ENCODE data around the gene ZP1.

Gene ZP1

DNA sequence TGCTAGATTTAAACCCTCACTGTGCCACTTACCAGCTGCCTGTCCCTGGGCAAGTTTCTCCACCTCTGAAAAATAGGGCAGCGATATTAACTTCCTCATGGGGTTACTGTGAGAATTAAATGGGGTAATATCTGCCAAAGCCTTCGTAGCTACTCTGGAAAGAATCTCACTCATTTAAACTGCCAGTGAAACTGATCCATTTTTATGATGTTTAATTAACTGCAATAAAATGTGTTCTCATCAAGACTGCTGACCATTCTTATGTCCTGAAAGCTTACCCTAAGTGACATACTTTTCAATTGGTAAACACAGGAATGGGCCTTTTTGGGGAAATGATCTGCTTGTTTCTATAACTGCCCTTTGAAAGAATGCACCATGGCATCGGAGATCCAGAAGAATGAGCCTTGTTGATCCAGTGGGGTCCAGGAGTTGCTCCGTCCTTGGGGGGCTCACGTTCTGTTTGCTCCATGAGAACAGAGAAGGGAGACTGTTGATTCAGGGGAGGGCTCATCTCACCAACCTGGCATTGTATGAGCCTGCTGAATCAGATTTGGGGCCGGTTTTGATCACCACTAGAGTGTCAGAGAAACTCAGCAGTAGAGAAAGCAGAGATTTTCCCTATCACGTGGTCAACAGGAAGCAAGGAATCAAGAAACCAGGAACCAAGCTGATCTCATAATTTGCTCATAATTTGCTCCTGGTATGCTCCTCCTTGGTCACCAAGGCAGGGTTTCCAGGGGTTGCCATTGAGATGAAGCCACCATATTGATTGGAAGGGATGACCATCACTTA, 32.4 kb upstream of the ZP1 start:
- peaks cover 3% of the 10 kb centered on the region for H3K4me1 ChIP-seq (ENCODE audit: control insufficient read depth, insufficient read depth, low read length, poor library complexity, severe bottlenecking)
- H3K36me3 ChIP-seq (ENCODE audit: control insufficient read depth, insufficient read depth, low read length), result no peaks in the 10 kb centered on the region
- H3K27ac ChIP-seq (ENCODE audit: low read depth, low read length, severe bottlenecking), result no peak overlapping the region
- WGBS, 2 experiments (ENCODE audit: insufficient coverage in 2 of 2), result 69 to 70% methylated on average over 5 to 7 of the region's 7 CpGs
- no peaks in the 10 kb centered on the region for H3K9me3 ChIP-seq (ENCODE audit: control insufficient read depth, low read length)
- H3K4me3 ChIP-seq (ENCODE audit: extremely low read depth, insufficient read depth, low read length, poor library complexity, severe bottlenecking), result no peak overlapping the region

DNA sequence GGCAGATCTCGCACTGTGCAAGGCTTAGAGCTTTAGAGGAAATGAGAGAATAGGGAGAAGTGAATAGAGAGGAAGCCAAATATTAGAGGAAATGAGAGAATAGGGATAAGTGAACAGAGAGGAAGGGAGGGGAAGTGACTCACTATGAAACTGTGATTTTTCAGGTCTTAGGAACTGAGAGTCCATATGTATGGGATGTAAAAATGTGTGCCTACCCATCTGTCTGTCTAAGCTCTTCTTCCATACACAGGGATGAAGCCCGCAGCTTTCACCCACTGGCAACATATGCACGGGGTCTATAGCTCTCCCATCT, 31.9 kb upstream of the ZP1 start:
- no peak overlapping the region for H3K4me3 ChIP-seq (ENCODE audit: extremely low read depth, insufficient read depth, low read length, poor library complexity, severe bottlenecking)
- no peaks in the 10 kb centered on the region for H3K9me3 ChIP-seq (ENCODE audit: control insufficient read depth, low read length)
- peaks cover 3% of the 10 kb centered on the region for H3K4me1 ChIP-seq (ENCODE audit: control insufficient read depth, insufficient read depth, low read length, poor library complexity, severe bottlenecking)
- WGBS, 2 experiments (ENCODE audit: insufficient coverage in 2 of 2), result 85 to 100% methylated on average over 1 to 2 of the region's 3 CpGs
- no peaks in the 10 kb centered on the region for H3K36me3 ChIP-seq (ENCODE audit: control insufficient read depth, insufficient read depth, low read length)
- H3K27ac ChIP-seq (ENCODE audit: low read depth, low read length, severe bottlenecking), result no peak overlapping the region

DNA sequence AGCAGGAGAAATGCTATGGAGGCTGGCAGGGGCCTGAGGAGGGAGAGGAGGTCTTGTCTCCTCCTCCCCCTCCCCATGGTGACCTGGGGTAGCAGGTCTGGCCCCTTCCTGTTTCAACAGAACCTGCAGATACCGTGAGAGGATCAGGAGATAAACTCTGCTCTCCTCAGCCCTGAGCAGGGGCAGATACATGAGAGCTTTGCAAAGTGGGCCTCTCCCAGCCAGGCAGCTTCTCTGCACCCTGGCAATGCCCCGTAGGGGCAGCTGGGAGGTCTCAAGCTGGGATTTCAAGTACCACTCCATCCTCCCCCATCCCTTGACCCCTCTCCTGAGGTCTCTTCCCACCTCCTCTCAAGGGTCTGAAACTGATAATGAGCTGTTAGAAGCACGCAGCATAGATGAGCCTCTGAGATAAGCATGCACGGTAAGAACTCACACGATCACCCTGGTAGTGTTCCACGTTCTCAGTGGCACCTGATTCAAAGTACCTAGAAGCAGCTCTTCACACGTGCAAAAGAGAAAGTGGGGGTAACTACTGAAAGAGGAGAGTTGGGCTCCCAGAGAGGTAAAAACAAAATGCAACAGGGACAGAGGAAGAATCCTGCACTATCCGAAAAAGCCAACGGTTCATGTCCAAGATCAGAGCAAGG, 30.4 kb upstream of the ZP1 start:
- H3K36me3 ChIP-seq (ENCODE audit: control insufficient read depth, insufficient read depth, low read length), result no peaks in the 10 kb centered on the region
- H3K4me1 ChIP-seq (ENCODE audit: control insufficient read depth, insufficient read depth, low read length, poor library complexity, severe bottlenecking), result peaks cover 3% of the 10 kb centered on the region
- 70 to 77% methylated on average over 8 to 9 of the region's 9 CpGs for WGBS, 2 experiments (ENCODE audit: insufficient coverage in 2 of 2)
- no peaks in the 10 kb centered on the region for H3K9me3 ChIP-seq (ENCODE audit: control insufficient read depth, low read length)
- H3K4me3 ChIP-seq (ENCODE audit: extremely low read depth, insufficient read depth, low read length, poor library complexity, severe bottlenecking), result no peak overlapping the region
- H3K27ac ChIP-seq (ENCODE audit: low read depth, low read length, severe bottlenecking), result no peak overlapping the region

DNA sequence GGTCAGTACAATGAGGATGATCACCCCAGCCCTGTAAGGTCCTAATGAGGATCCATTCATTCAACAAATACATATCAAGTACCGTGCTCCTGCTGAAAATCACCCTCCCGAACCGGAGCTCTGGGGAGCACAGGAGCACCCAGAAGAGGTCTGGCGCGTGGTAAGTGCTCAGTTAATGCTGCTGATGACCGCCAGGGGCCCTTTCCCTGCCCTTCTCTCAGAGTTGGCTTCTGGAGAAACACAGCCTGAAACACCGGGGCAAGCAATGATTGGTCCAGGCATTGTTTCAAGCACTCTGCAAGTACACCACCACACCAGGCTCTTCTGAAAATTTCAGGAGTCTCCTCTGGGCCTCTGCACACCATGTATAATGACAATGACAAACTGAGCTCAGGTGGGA, 29.2 kb upstream of the ZP1 start:
- H3K27ac ChIP-seq (ENCODE audit: low read depth, low read length, severe bottlenecking), result no peak overlapping the region
- no peaks in the 10 kb centered on the region for H3K9me3 ChIP-seq (ENCODE audit: control insufficient read depth, low read length)
- WGBS, 2 experiments (ENCODE audit: insufficient coverage in 2 of 2), result 64 to 81% methylated on average over 6 to 7 of the region's 7 CpGs
- no peak overlapping the region for H3K4me3 ChIP-seq (ENCODE audit: extremely low read depth, insufficient read depth, low read length, poor library complexity, severe bottlenecking)
- no peaks in the 10 kb centered on the region for H3K36me3 ChIP-seq (ENCODE audit: control insufficient read depth, insufficient read depth, low read length)
- H3K4me1 ChIP-seq (ENCODE audit: control insufficient read depth, insufficient read depth, low read length, poor library complexity, severe bottlenecking), result peaks cover 3% of the 10 kb centered on the region

DNA sequence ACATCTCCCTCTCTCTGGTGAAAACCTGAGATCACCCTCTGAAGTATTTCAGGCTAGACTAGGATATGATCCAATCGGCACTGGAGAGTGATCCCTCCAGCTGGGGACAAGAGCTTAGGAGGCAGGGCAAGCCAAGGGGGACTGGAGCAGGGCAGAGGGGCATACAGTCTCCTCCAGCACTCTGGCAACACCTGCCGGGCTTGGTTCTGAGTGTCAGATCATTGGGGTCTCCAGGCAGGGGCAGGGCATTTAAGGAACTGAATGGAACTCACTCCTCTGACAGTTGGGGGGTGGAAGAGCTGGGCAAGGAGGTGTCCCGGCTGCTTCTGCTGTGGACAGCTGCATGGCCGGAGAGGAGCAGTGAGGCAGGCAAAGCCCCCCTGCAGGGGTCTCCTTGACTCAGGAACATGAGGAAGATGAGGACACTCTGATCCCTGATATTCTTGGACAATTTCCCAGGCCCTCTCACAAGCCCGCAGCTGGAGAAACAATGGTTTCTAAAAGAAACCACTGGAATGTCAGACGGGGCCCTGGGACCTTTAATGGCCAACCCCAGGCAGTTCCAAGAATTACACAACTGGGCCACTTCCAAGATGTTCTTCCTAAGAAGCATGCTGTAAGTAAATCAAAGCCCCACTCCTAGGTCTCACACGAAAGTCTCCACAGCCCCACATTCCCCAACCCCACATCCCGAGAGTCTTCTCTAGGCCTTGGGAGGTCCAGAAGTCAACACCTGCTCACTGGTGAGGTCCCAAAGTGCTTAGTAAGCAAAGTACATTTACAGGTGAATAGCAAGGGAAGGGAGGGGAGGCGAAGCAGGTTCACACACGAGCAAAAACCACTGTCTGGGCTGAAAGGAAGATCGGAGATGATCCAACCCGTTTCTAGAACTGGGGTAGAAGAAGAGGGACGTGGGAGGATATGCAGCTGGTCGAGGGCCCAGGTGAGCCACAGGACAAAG, 26.6 kb upstream of the ZP1 start:
- peaks cover 8% of the 10 kb centered on the region for H3K4me1 ChIP-seq (ENCODE audit: control insufficient read depth, insufficient read depth, low read length, poor library complexity, severe bottlenecking)
- no peaks in the 10 kb centered on the region for H3K9me3 ChIP-seq (ENCODE audit: control insufficient read depth, low read length)
- H3K27ac ChIP-seq (ENCODE audit: low read depth, low read length, severe bottlenecking), result no peak overlapping the region
- H3K4me3 ChIP-seq (ENCODE audit: extremely low read depth, insufficient read depth, low read length, poor library complexity, severe bottlenecking), result no peak overlapping the region
- H3K36me3 ChIP-seq (ENCODE audit: control insufficient read depth, insufficient read depth, low read length), result no peaks in the 10 kb centered on the region
- WGBS, 2 experiments (ENCODE audit: insufficient coverage in 2 of 2), result 90 to 93% methylated on average over 9 to 12 of the region's 14 CpGs

DNA sequence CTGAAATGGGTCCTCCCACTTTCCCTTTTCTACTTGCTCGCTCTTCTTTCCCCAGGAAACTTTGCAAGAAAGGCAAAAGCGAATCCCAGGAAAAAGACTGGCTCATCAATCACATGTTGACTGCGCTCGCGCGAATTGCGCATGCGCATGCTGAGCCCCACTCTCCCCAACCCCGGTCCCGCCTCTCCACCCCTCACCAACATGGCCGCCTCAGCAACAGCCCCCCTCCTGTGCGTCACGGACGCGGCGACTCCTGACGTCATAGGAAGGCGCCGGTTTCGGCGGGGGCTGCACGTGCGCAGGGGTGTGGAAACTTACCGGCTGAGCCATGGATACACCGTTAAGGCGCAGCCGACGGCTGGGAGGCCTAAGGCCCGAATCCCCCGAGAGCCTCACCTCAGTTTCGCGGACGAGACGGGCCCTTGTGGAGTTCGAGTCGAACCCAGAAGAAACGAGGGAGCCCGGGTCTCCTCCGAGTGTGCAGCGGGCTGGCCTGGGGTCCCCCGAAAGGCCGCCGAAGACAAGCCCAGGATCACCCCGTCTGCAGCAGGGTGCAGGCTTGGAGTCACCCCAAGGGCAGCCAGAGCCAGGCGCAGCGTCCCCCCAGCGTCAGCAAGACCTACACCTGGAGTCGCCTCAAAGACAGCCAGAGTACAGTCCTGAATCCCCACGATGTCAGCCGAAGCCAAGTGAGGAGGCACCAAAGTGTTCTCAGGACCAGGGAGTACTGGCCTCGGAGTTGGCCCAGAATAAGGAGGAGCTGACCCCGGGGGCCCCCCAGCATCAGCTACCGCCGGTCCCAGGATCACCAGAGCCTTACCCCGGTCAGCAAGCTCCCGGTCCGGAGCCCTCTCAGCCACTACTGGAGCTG, 25.3 kb upstream of the ZP1 start, which contains the start of gene CCDC86:
CCDC86 (plus strand) TSS at position 317 of the 871 bp plus-strand sequence; CDS start at position 329, 12 bp downstream.
- Histone ChIP-seq H3K4me3 (ENCODE audit: extremely low read depth, insufficient read depth, low read length, poor library complexity, severe bottlenecking) (peak within 1 kb of the TSS; percentile 86), H3K27ac (ENCODE audit: low read depth, low read length, severe bottlenecking) (peak within 1 kb of the TSS; percentile 75), H3K9me3 (ENCODE audit: control insufficient read depth, low read length) (no peaks in the 10 kb centered on the region), H3K4me1 (ENCODE audit: control insufficient read depth, insufficient read depth, low read length, poor library complexity, severe bottlenecking) (peaks cover 7% of the 10 kb centered on the region), H3K36me3 (ENCODE audit: control insufficient read depth, insufficient read depth, low read length) (peaks cover 7% of the 10 kb centered on the region)
- 1% methylated on average over 43 to 55 of the region's 57 CpGs for WGBS, 2 experiments (ENCODE audit: insufficient coverage in 2 of 2)

DNA sequence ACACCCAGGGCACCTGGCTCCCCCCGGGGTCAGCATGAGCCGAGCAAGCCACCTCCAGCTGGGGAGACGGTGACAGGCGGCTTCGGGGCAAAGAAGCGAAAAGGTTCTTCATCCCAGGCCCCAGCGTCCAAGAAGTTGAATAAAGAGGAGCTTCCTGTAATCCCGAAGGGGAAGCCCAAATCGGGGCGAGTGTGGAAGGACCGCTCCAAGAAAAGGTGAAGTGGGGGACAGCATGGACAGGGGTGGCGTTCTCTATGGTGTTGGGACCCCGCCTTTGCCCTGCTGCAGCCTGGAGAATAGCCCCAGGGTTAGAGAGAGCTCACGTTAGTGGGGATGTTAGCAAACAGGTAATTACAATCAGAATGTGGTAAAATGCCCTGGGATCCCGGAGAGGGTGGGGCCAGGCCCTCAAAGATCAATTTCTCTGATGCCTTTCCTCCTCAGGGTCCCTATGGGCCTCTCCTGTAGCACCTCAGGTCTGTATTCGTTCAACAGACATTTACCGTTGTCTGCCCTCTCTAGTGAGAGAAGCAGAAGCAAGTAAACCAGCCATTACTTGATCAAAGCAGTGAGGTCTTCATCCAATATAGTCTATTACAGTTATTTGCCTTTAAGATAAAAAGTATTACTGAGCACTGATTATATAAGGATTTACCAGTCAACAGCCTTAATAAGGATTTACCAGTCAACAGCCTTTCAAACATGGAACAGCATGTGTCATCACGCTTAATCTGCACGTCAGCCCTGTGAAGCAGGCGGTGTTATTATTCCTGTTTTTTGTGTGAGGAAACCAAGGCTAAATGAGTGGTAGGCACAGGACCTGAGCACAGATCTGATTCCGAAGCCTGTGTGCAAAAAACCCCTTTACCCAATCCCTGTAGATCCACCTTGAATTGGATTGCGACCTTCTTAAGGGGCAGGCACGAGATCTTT, 24.4 kb upstream of the ZP1 start:
- no peaks in the 10 kb centered on the region for H3K9me3 ChIP-seq (ENCODE audit: control insufficient read depth, low read length)
- WGBS, 2 experiments (ENCODE audit: insufficient coverage in 2 of 2), result 5 to 13% methylated on average over 11 to 16 of the region's 23 CpGs

DNA sequence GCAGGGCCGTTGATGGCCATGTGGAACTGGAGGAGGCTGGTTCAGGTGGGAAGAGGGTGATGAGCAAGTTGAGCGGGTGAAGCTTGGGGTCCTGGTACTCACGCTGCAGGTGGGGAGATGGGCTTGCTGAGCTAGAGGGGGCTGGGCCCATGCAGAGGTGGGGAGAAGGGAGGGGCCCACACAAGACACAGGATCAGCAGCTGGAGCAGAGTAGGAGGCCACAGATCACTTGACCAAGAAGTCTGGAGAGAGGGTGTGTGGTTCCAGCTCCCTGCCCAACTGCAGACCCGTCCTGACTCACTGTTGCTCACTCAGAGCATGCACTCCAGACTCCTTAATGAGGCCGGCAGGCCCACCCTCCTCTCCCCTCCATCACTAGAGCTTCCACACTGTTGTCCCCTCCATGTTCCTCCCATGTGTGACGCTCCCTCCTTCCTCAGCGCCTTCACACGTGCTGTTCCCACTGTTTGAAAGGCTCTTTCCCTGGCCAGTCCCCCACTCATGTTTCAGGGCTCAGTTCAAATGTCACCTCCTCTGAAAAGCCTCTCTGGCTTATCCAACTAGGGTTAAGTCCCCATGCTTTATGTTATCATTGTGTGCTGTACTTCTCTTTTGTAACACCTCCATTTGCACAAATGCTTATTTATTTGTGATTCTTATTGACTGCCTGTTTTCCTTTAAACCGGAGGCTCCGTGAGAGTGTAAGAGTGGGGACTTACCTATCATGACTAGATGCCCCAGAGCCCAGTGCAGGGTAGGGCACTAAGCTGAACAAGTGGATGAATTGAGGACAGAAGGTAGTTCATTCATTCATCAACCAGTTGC, 23.1 kb upstream of the ZP1 start:
- 75 to 83% methylated on average over 10 of the region's 10 CpGs for WGBS, 2 experiments (ENCODE audit: insufficient coverage in 2 of 2)
- Histone ChIP-seq H3K9me3 (ENCODE audit: control insufficient read depth, low read length) (no peaks in the 10 kb centered on the region), H3K36me3 (ENCODE audit: control insufficient read depth, insufficient read depth, low read length) (peaks cover 29% of the 10 kb centered on the region), H3K27ac (ENCODE audit: low read depth, low read length, severe bottlenecking) (no peak overlapping the region), H3K4me1 (ENCODE audit: control insufficient read depth, insufficient read depth, low read length, poor library complexity, severe bottlenecking) (peaks cover 7% of the 10 kb centered on the region), H3K4me3 (ENCODE audit: extremely low read depth, insufficient read depth, low read length, poor library complexity, severe bottlenecking) (peak overlapping the region; percentile 86)

More for the DNA sequence above, 24.4 kb upstream of the ZP1 start:
- peak overlapping the region; percentile 86 for H3K4me3 ChIP-seq (ENCODE audit: extremely low read depth, insufficient read depth, low read length, poor library complexity, severe bottlenecking)
- peaks cover 7% of the 10 kb centered on the region for H3K4me1 ChIP-seq (ENCODE audit: control insufficient read depth, insufficient read depth, low read length, poor library complexity, severe bottlenecking)
- peaks cover 16% of the 10 kb centered on the region for H3K36me3 ChIP-seq (ENCODE audit: control insufficient read depth, insufficient read depth, low read length)
- no peak overlapping the region for H3K27ac ChIP-seq (ENCODE audit: low read depth, low read length, severe bottlenecking)

DNA sequence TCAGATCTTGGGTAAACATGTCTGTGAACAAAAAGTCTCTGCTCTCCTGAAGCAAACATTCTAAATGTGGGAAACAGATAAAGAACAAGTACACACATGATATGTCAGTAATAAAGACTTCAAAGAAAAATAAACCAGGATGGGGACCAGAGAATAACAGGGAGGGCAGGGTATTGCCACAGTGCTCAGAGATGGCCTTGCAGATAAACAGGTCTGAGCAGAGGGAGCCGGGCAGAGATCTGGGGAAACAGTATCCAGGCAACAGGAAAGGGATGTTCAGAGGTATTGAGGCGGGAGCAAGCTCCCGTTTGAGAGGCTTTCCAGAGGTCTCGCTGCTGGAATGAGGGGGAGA, 22.5 kb upstream of the ZP1 start:
- H3K36me3 ChIP-seq (ENCODE audit: control insufficient read depth, insufficient read depth, low read length), result peaks cover 35% of the 10 kb centered on the region
- H3K4me1 ChIP-seq (ENCODE audit: control insufficient read depth, insufficient read depth, low read length, poor library complexity, severe bottlenecking), result peaks cover 7% of the 10 kb centered on the region
- H3K9me3 ChIP-seq (ENCODE audit: control insufficient read depth, low read length), result no peaks in the 10 kb centered on the region
- peak overlapping the region; percentile 86 for H3K4me3 ChIP-seq (ENCODE audit: extremely low read depth, insufficient read depth, low read length, poor library complexity, severe bottlenecking)
- WGBS, 2 experiments (ENCODE audit: insufficient coverage in 2 of 2), result 70% methylated on average over 4 of the region's 4 CpGs; no CpG with 5 or more reads in 1 of the 2 experiments
- no peak overlapping the region for H3K27ac ChIP-seq (ENCODE audit: low read depth, low read length, severe bottlenecking)

Measured in mesodermal cell (in vitro differentiated cells).